Measurements from ENCODE around the gene KRTAP5-8. TPM values are rescaled to one million over a fixed set of nuclear protein-coding genes. Genes with fewer than 3 reads are reported as not detected.

Gene KRTAP5-8
- total RNA-seq, 1 experiment from 2014 or later, result not detected

- intact Hi-C loops (cut with micrococcal nuclease; ENCODE audit: unreplicated experiment), result no loop called here
- Histone ChIP-seq H3K27me3 (ENCODE audit: control insufficient read depth, insufficient read depth, low read length) (peaks cover 9% of the 10 kb centered on the region; the same call in 1 of the 2 replicates), H3K4me1 (ENCODE audit: control insufficient read depth, insufficient read depth, low read length) (no peaks in the 10 kb centered on the region), H3K36me3 (ENCODE audit: control insufficient read depth, insufficient read depth, low read length) (no peaks in the 10 kb centered on the region), H3K4me3 (ENCODE audit: low read depth in 2 of 2, low read length in 2 of 2) (no peak overlapping the region), H3K27ac (ENCODE audit: low read length) (no peak overlapping the region), H3K9me3 (ENCODE audit: control insufficient read depth, insufficient read depth, low read depth, low read length) (no peaks in the 10 kb centered on the region)
- no TSS peak for BruUV-seq (replicated peaks)
- in situ Hi-C loops (cut with HindIII; ENCODE audit: low pct_unique_long_range_greater_than_20kb, low sequenced_read_pairs), result no loop called here
- POLR2A ChIA-PET, result no interaction called here
- no peak for DNase-seq (ENCODE audit: low read depth, low spot score)
- ATAC-seq, result no peak
- TF ChIP-seq TCF7L2 (IDR thresholded peaks at IDR 0.05; ENCODE audit: low read depth, low read length) (no peak), REST (IDR thresholded peaks at IDR 0.05; ENCODE audit: insufficient read depth in 1 of 2, low read depth in 2 of 2, low read length in 1 of 2) (no peak), POLR2AphosphoS5 (IDR thresholded peaks at IDR 0.05; ENCODE audit: low read depth, low read length) (no peak), CTCF (IDR thresholded peaks at IDR 0.05) (no peak), SIN3A (IDR thresholded peaks at IDR 0.05; ENCODE audit: borderline replicate concordance, insufficient read depth, low read depth, low read length) (no peak)
- CTCF ChIA-PET, result no interaction called here
These were observed 21.2 kb downstream of the KRTAP5-8 start for GRCh38 chr11:71558996-71559395.

DNA sequence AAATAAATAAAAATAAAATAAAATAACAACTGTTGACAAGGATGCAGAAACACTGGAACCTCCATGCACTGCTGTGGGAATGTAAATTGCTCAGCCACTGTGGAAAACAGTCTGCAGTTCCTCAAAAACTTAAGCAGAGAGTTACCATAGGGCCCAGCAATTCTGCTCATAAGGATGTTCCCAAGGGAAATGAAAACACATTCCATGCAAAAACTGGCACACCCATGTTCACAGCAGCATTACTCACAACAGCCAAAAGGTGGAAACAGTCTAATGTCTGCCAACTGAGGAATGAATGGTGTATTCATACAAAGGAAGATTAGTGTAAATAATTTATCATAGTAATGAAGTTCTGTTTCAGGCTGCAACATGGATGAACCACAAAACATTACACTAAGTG is 24.3 kb downstream of the KRTAP5-8 start:
- H3K36me3 ChIP-seq (ENCODE audit: control insufficient read depth, insufficient read depth, low read length), result no peaks in the 10 kb centered on the region
- intact Hi-C loops (cut with micrococcal nuclease; ENCODE audit: unreplicated experiment) (no loop called here), in situ Hi-C loops (cut with HindIII; ENCODE audit: low pct_unique_long_range_greater_than_20kb, low sequenced_read_pairs) (no loop called here)
- TF ChIP-seq SIN3A (IDR thresholded peaks at IDR 0.05; ENCODE audit: borderline replicate concordance, insufficient read depth, low read depth, low read length) (no peak), TCF7L2 (IDR thresholded peaks at IDR 0.05; ENCODE audit: low read depth, low read length) (no peak), POLR2AphosphoS5 (IDR thresholded peaks at IDR 0.05; ENCODE audit: low read depth, low read length) (no peak), REST (IDR thresholded peaks at IDR 0.05; ENCODE audit: insufficient read depth in 1 of 2, low read depth in 2 of 2, low read length in 1 of 2) (no peak), CTCF (IDR thresholded peaks at IDR 0.05) (no peak)
- CTCF ChIA-PET, result no interaction called here
- no peak for ATAC-seq
- H3K4me3 ChIP-seq (ENCODE audit: low read depth in 2 of 2, low read length in 2 of 2), result no peak overlapping the region
- no peak overlapping the region for H3K27ac ChIP-seq (ENCODE audit: low read length)
- POLR2A ChIA-PET, result no interaction called here
- no peak for DNase-seq (ENCODE audit: low read depth, low spot score)
- H3K4me1 ChIP-seq (ENCODE audit: control insufficient read depth, insufficient read depth, low read length), result no peaks in the 10 kb centered on the region
- BruUV-seq (replicated peaks), result no TSS peak
- peaks cover 12% of the 10 kb centered on the region; the same call in 1 of the 2 replicates for H3K27me3 ChIP-seq (ENCODE audit: control insufficient read depth, insufficient read depth, low read length)
- H3K9me3 ChIP-seq (ENCODE audit: control insufficient read depth, insufficient read depth, low read depth, low read length), result no peaks in the 10 kb centered on the region
